ENCODE measurements around the gene S100A9. TPM values are rescaled to one million over a fixed set of nuclear protein-coding genes. Genes with fewer than 3 reads are reported as not detected.

The S100A9 gene
- total RNA-seq, 1 donor from 2014 or later, result not detected

- Mint-ChIP-seq H3K9me3 (ENCODE audit: unreplicated experiment) (no peaks in the 10 kb centered on the region), H3K27me3 (ENCODE audit: unreplicated experiment) (peaks cover 7% of the 10 kb centered on the region), H3K27ac (ENCODE audit: unreplicated experiment) (no peak overlapping the region), H3K4me1 (ENCODE audit: unreplicated experiment) (no peaks in the 10 kb centered on the region), H3K36me3 (ENCODE audit: unreplicated experiment) (no peaks in the 10 kb centered on the region), H3K4me3 (ENCODE audit: unreplicated experiment) (no peak overlapping the region)
- no peak for TF ChIP-seq CTCF (IDR thresholded peaks at IDR 0.05)
- no peak for DNase-seq (ENCODE audit: extremely low spot score, unreplicated experiment)
Measured at GRCh38 chr1:153365696-153366095, 8.0 kb downstream of the S100A9 start.

- H3K4me3 Mint-ChIP-seq (ENCODE audit: unreplicated experiment), result no peak overlapping the region
- TF ChIP-seq CTCF (IDR thresholded peaks at IDR 0.05), result no peak
- no peak overlapping the region for H3K27ac Mint-ChIP-seq (ENCODE audit: unreplicated experiment)
- H3K4me1 Mint-ChIP-seq (ENCODE audit: unreplicated experiment), result no peaks in the 10 kb centered on the region
- H3K9me3 Mint-ChIP-seq (ENCODE audit: unreplicated experiment), result no peaks in the 10 kb centered on the region
- H3K27me3 Mint-ChIP-seq (ENCODE audit: unreplicated experiment), result peaks cover 7% of the 10 kb centered on the region
- H3K36me3 Mint-ChIP-seq (ENCODE audit: unreplicated experiment), result no peaks in the 10 kb centered on the region
- no peak for DNase-seq (ENCODE audit: extremely low spot score, unreplicated experiment)
Measured at GRCh38 chr1:153366261-153366660, 8.6 kb downstream of the S100A9 start.

- no peak overlapping the region for H3K27ac Mint-ChIP-seq (ENCODE audit: unreplicated experiment)
Measured at GRCh38 chr1:153367090-153367489, 9.4 kb downstream of the S100A9 start.

GRCh38 chr1:153368495-153368894, 10.8 kb downstream of the S100A9 start:
- no peaks in the 10 kb centered on the region for H3K36me3 Mint-ChIP-seq (ENCODE audit: unreplicated experiment)

More at GRCh38 chr1:153367090-153367489, 9.4 kb downstream of the S100A9 start:
- TF ChIP-seq CTCF (IDR thresholded peaks at IDR 0.05), result no peak
- Mint-ChIP-seq H3K36me3 (ENCODE audit: unreplicated experiment) (no peaks in the 10 kb centered on the region), H3K27me3 (ENCODE audit: unreplicated experiment) (peaks cover 7% of the 10 kb centered on the region), H3K9me3 (ENCODE audit: unreplicated experiment) (no peaks in the 10 kb centered on the region), H3K4me3 (ENCODE audit: unreplicated experiment) (no peak overlapping the region), H3K4me1 (ENCODE audit: unreplicated experiment) (no peaks in the 10 kb centered on the region)
- DNase-seq (ENCODE audit: extremely low spot score, unreplicated experiment), result no peak

GRCh38 chr1:153370146-153370545, 12.5 kb downstream of the S100A9 start:
- Mint-ChIP-seq H3K4me1 (ENCODE audit: unreplicated experiment) (no peaks in the 10 kb centered on the region), H3K9me3 (ENCODE audit: unreplicated experiment) (no peaks in the 10 kb centered on the region), H3K36me3 (ENCODE audit: unreplicated experiment) (no peaks in the 10 kb centered on the region), H3K27me3 (ENCODE audit: unreplicated experiment) (peaks cover 4% of the 10 kb centered on the region), H3K27ac (ENCODE audit: unreplicated experiment) (no peak overlapping the region), H3K4me3 (ENCODE audit: unreplicated experiment) (no peak overlapping the region)
- DNase-seq (ENCODE audit: extremely low spot score, unreplicated experiment), result no peak
- TF ChIP-seq CTCF (IDR thresholded peaks at IDR 0.05), result no peak

More at GRCh38 chr1:153368495-153368894, 10.8 kb downstream of the S100A9 start:
- no peak for TF ChIP-seq CTCF (IDR thresholded peaks at IDR 0.05)
- DNase-seq (ENCODE audit: extremely low spot score, unreplicated experiment), result no peak
- Mint-ChIP-seq H3K4me1 (ENCODE audit: unreplicated experiment) (no peaks in the 10 kb centered on the region), H3K27ac (ENCODE audit: unreplicated experiment) (no peak overlapping the region), H3K9me3 (ENCODE audit: unreplicated experiment) (no peaks in the 10 kb centered on the region), H3K27me3 (ENCODE audit: unreplicated experiment) (peaks cover 7% of the 10 kb centered on the region), H3K4me3 (ENCODE audit: unreplicated experiment) (no peak overlapping the region)
